CD4-positive, alpha-beta T cell (primary cell): Measurements from ENCODE around the gene LSM10. TPM values are rescaled to one million over a fixed set of nuclear protein-coding genes. Genes with fewer than 3 reads are reported as not detected.

Experiments
- ATAC-seq: fragments of 200-7000 bp; cut with Tn5 transposase; one replicate; pipeline ENCODE4 v1.10.0; 2022; ENCODE audit warnings: mild to moderate bottlenecking; ENCODE audit not compliant: poor library complexity
- CTCF ChIA-PET: fragments of 350-600 bp; sonication (Branson Sonifier 250); formaldehyde crosslinking; loops from one replicate; lab custom pipeline; 2021; ENCODE audit warnings: antibody characterized with exemption, inconsistent platforms; lab: Charles Lee
- POLR2A ChIA-PET: fragments of 350-600 bp; sonication (Branson Sonifier 250); formaldehyde crosslinking; loops from one replicate; lab custom pipeline; 2021; ENCODE audit warnings: antibody characterized with exemption, inconsistent platforms; lab: Charles Lee
- DNase-seq, 14 experiments: peaks; one replicate each; pipeline ENCODE4 v3.0.0-alpha.2; 2013 to 2020; ENCODE audit warnings: mixed read lengths in 2 of 14
- H3K27ac ChIP-seq, 2 donors: one replicate each; pipeline versions ENCODE4 v1.5.1 to v1.7.0; 2013; ENCODE audit warnings: low read length in 2 of 2, low read depth in 1 of 2, mild to moderate bottlenecking in 1 of 2
- H3K27me3 ChIP-seq, 2 experiments: 1 replicate in 1 of 2; 2 replicates in 1 of 2; pipeline versions ENCODE4 v1.6.1 to v1.7.0; 2013; ENCODE audit warnings: low read length in 2 of 2, control low read depth in 1 of 2, mild to moderate bottlenecking in 1 of 2, moderate library complexity in 1 of 2; ENCODE audit not compliant: insufficient read depth in 2 of 2, control insufficient read depth in 1 of 2
- H3K36me3 ChIP-seq: one replicate; pipeline ENCODE4 v1.6.1; 2013; ENCODE audit warnings: low read length, control low read depth; ENCODE audit not compliant: insufficient read depth
- H3K4me1 ChIP-seq: one replicate; pipeline ENCODE4 v1.6.1; 2013; ENCODE audit warnings: low read length, control low read depth; ENCODE audit not compliant: insufficient read depth
- H3K4me3 ChIP-seq: one replicate; pipeline ENCODE4 v1.5.1; 2013; ENCODE audit warnings: mild to moderate bottlenecking, low read length, moderate library complexity
- H3K9me3 ChIP-seq, 2 experiments: 1 replicate in 1 of 2; 2 replicates in 1 of 2; pipeline versions ENCODE4 v1.6.1 to v1.7.0; 2013; ENCODE audit warnings: low read length in 2 of 2, mild to moderate bottlenecking in 2 of 2, control low read depth in 1 of 2, moderate library complexity in 1 of 2; ENCODE audit not compliant: control insufficient read depth in 1 of 2, insufficient read depth in 1 of 2
- H3K27ac Mint-ChIP-seq: one replicate; pipeline ENCODE4 v1.8.0; 2020; ENCODE audit warnings: mixed read lengths
- H3K27me3 Mint-ChIP-seq: one replicate; pipeline ENCODE4 v1.8.0; 2021; ENCODE audit warnings: mixed read lengths
- H3K36me3 Mint-ChIP-seq: one replicate; pipeline ENCODE4 v1.8.0; 2021; ENCODE audit warnings: low read depth, mixed read lengths
- H3K4me1 Mint-ChIP-seq: one replicate; pipeline ENCODE4 v1.8.0; 2021; ENCODE audit warnings: low read depth, mixed read lengths
- H3K4me3 Mint-ChIP-seq: one replicate; pipeline ENCODE4 v1.8.0; 2020; ENCODE audit warnings: mild to moderate bottlenecking, mixed read lengths
- H3K9me3 Mint-ChIP-seq: one replicate; pipeline ENCODE4 v1.8.0; 2020; ENCODE audit warnings: mixed read lengths
- CTCF ChIP-seq: fragments of 200-600 bp; IDR thresholded peaks from one replicate; pipeline ENCODE4 v1.8.0; 2022; ENCODE audit warnings: antibody characterized with exemption, mild to moderate bottlenecking
- intact Hi-C, 2 experiments: fragments of 100-400 bp; cut with DNase I in 1 of 2; cut with micrococcal nuclease in 1 of 2; formaldehyde crosslinking; loops; one replicate each; pipeline versions ENCODE4 v1.15.1 to v1.9.0; 2023 to 2025; cut with DNase I, micrococcal nuclease
- total RNA-seq, 174 experiments: library from RNA in 2 of 174; stranded (reverse) in 2 of 174; gene quantifications; one replicate each; pipeline ENCODE4 v1.2.3 and lab custom pipeline; 2021 to 2026

The LSM10 gene
- total RNA-seq, 2 experiments from 2014 or later, result 25.6 to 26.0 TPM

GRCh38 chr1:36366091-36366661 is 31.5 kb downstream of the LSM10 start:
- Mint-ChIP-seq H3K36me3 (peaks cover 33% of the 10 kb centered on the region), H3K4me3 (peak overlapping the region; percentile 31), H3K4me1 (peaks cover 55% of the 10 kb centered on the region), H3K9me3 (no peaks in the 10 kb centered on the region), H3K27me3 (no peaks in the 10 kb centered on the region), H3K27ac (peak overlapping the region; percentile 96)
- Histone ChIP-seq H3K4me3 (no peak overlapping the region), H3K9me3 (no peaks in the 10 kb centered on the region), H3K27me3 (no peaks in the 10 kb centered on the region), H3K27ac (peak overlapping the region; percentile 64 to 65), H3K4me1 (peaks cover 59% of the 10 kb centered on the region), H3K36me3 (peaks cover 18% of the 10 kb centered on the region)
- intact Hi-C loops, result loop anchor here (5.0 kb wide), 2 partner anchors 44 to 59 kb away; partner anchors contain the start of genes EVA1B (in 1 of the 2) and SH3D21 (in 1 of the 2)
- DNase-seq, result peak; percentile 38 to 84 (median 62)
- TF ChIP-seq CTCF, result no peak
- ATAC-seq, result peak; percentile 88
- ChIA-PET CTCF (interaction anchor here (2.0 to 4.5 kb wide), 2 partner anchors 20 to 23 kb away, joined by 8 to 43 read pairs; partner anchors contain the start of gene STK40), POLR2A (interaction anchor here (1.2 to 5.2 kb wide), 14 partner anchors 10 to 142 kb away, joined by 4 to 73 read pairs (median 9); partner anchors contain the start of genes EVA1B, LSM10, MRPS15 and OSCP1)

- no peak for TF ChIP-seq CTCF
- no peak overlapping the region for H3K4me3 ChIP-seq
- H3K27ac ChIP-seq, result peak overlapping the region; percentile 64 to 65
- Mint-ChIP-seq H3K9me3 (no peaks in the 10 kb centered on the region), H3K4me1 (peaks cover 55% of the 10 kb centered on the region), H3K4me3 (no peak overlapping the region), H3K27me3 (no peaks in the 10 kb centered on the region), H3K27ac (peak overlapping the region; percentile 96), H3K36me3 (peaks cover 34% of the 10 kb centered on the region)
- POLR2A ChIA-PET, result interaction anchor here (2.7 to 5.2 kb wide), 3 partner anchors 13 to 59 kb away, joined by 12 to 73 read pairs (median 58); partner anchors contain the start of genes SH3D21 and STK40
- CTCF ChIA-PET, result interaction anchor here (2.0 to 2.5 kb wide), 2 partner anchors 21 to 23 kb away, joined by 7 to 8 read pairs; partner anchors contain the start of gene STK40
- intact Hi-C loops, result loop anchor here (5.0 kb wide), 2 partner anchors 43 to 58 kb away; partner anchors contain the start of genes EVA1B (in 1 of the 2) and SH3D21 (in 1 of the 2)
- H3K4me1 ChIP-seq, result peaks cover 61% of the 10 kb centered on the region
- DNase-seq (no peak), ATAC-seq (no peak)
- peaks cover 25% of the 10 kb centered on the region for H3K36me3 ChIP-seq
- H3K27me3 ChIP-seq, result no peaks in the 10 kb centered on the region
- H3K9me3 ChIP-seq, result no peaks in the 10 kb centered on the region
These were observed 32.3 kb downstream of the LSM10 start for GRCh38 chr1:36365381-36365780.

- Histone ChIP-seq H3K9me3 (no peaks in the 10 kb centered on the region), H3K27ac (peak overlapping the region in 1 of 2 donors; percentile 54), H3K4me3 (no peak overlapping the region), H3K36me3 (peaks cover 58% of the 10 kb centered on the region), H3K4me1 (peaks cover 25% of the 10 kb centered on the region), H3K27me3 (no peaks in the 10 kb centered on the region)
- intact Hi-C loops, result no loop called here
- no peaks in the 10 kb centered on the region for H3K27me3 Mint-ChIP-seq
- peak in 13 of 14 experiments; percentile 16 to 71 (median 42) for DNase-seq
- ChIA-PET CTCF (no interaction called here), POLR2A (interaction anchor here (0.6 to 2.3 kb wide), 4 partner anchors 9 to 75 kb away, joined by 3 to 15 read pairs (median 4); no protein-coding TSS in a partner anchor)
- H3K4me1 Mint-ChIP-seq, result peaks cover 11% of the 10 kb centered on the region
- no peaks in the 10 kb centered on the region for H3K9me3 Mint-ChIP-seq
- H3K4me3 Mint-ChIP-seq, result peak overlapping the region; percentile 27
- TF ChIP-seq CTCF, result no peak
- peak; percentile 98 for ATAC-seq
- H3K36me3 Mint-ChIP-seq, result peaks cover 66% of the 10 kb centered on the region
- peak overlapping the region; percentile 94 for H3K27ac Mint-ChIP-seq
These were observed 37.7 kb downstream of the LSM10 start for GRCh38 chr1:36359911-36360550.
